T-helper 17 cell (primary cell): ENCODE data around the gene SECISBP2L. TPM values are rescaled to one million over a fixed set of nuclear protein-coding genes. Genes with fewer than 3 reads are reported as not detected.
"Not testable (repeated sequence)": the region's sequence is repeated elsewhere in the genome, so short reads cannot be mapped to it uniquely, and the experiment has no call there.

Experiments
- ATAC-seq: fragments of 150-1000 bp; cut with Tn5 transposase; 2 replicates; pipeline ENCODE4 v1.10.0; 2021; ENCODE audit warnings: mild to moderate bottlenecking, moderate library complexity
- DNase-seq, 3 donors: peaks; one replicate each; pipeline versions ENCODE4 v3.0.0 to v3.0.0-alpha.2; 2020 to 2021
- H3K9me3 ChIP-seq: one replicate; pipeline ENCODE4 v1.7.0; 2013; ENCODE audit warnings: low read length, mild to moderate bottlenecking; ENCODE audit not compliant: control insufficient read depth, poor library complexity, severe bottlenecking
- H3K27ac Mint-ChIP-seq: one replicate; pipeline ENCODE4 v1.8.0; 2022; ENCODE audit warnings: mild to moderate bottlenecking, moderate library complexity, mixed read lengths
- H3K27me3 Mint-ChIP-seq: one replicate; pipeline ENCODE4 v1.8.0; 2022; ENCODE audit warnings: mixed read lengths
- H3K36me3 Mint-ChIP-seq: one replicate; pipeline ENCODE4 v1.8.0; 2022; ENCODE audit warnings: low read depth, mixed read lengths
- H3K4me1 Mint-ChIP-seq: one replicate; pipeline ENCODE4 v1.8.0; 2022; ENCODE audit warnings: mild to moderate bottlenecking, mixed read lengths
- H3K4me3 Mint-ChIP-seq: one replicate; pipeline ENCODE4 v1.8.0; 2022; ENCODE audit warnings: mild to moderate bottlenecking, moderate library complexity, mixed read lengths
- total RNA-seq, 4 donors: library from RNA in 2 of 4; stranded (reverse) in 2 of 4; gene quantifications; one replicate each; pipeline ENCODE4 v1.2.3 and lab custom pipeline; 2022 to 2026

The SECISBP2L gene
- total RNA-seq, 2 donors from 2014 or later = 49.4 to 56.8 TPM

GRCh38 chr15:49074589-49075287, 28.5 kb upstream of the SECISBP2L start:
- H3K36me3 Mint-ChIP-seq, H3K27ac Mint-ChIP-seq, H3K9me3 ChIP-seq, ATAC-seq, DNase-seq, H3K4me3 Mint-ChIP-seq, H3K4me1 Mint-ChIP-seq: not testable (repeated sequence)
- peaks cover 22% of the 10 kb centered on the region for H3K27me3 Mint-ChIP-seq

DNA sequence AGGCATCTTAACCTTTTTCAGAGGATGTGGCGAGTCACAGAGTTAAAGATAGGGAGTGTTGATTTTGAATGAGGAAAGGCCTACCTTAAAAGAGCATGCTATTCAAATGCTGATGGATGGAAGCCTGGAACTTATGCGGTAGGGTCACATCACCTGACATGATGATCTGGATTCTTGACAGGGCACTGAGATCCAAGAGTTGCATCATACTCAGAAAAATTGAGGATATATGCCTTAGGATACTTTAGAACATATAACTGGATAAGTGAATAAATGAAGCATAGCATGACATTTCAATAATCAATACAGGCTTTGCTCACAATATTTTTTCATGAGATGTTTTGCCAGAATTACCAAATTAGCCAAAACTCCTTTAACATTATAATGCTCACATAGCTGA, 20.1 kb upstream of the SECISBP2L start:
- ATAC-seq = no peak
- no peaks in the 10 kb centered on the region for H3K4me1 Mint-ChIP-seq
- H3K36me3 Mint-ChIP-seq = peaks cover 5% of the 10 kb centered on the region

DNA sequence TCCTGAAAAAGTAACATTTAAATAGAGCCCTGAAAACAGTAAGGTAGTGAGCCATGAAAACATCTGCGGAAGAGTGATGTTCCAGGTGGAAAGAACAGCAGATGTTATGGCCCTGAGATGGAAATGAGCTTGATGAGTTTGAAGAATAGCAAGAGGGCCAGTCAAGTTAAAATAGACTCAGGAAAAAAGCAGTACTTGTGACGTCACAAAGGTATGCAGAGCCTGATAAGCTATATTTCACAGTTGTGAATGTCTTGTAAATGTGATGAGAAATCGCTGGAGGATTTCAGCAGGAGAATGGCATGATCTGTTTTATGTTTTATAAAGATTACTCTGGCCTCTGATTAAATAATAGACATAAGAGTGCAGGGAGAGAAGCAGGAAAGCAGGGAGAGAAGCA, 18.6 kb upstream of the SECISBP2L start:
- Mint-ChIP-seq H3K27ac (no peak overlapping the region), H3K4me1 (peaks cover 2% of the 10 kb centered on the region), H3K4me3 (no peak overlapping the region), H3K36me3 (peaks cover 5% of the 10 kb centered on the region), H3K27me3 (peaks cover 26% of the 10 kb centered on the region)
- no peak for DNase-seq
- H3K9me3 ChIP-seq = no peaks in the 10 kb centered on the region
- no peak for ATAC-seq

More for the DNA sequence above, 20.1 kb upstream of the SECISBP2L start:
- Mint-ChIP-seq H3K27ac (no peak overlapping the region), H3K27me3 (peaks cover 40% of the 10 kb centered on the region), H3K4me3 (no peak overlapping the region)
- no peak for DNase-seq
- no peaks in the 10 kb centered on the region for H3K9me3 ChIP-seq

- Mint-ChIP-seq H3K27ac (no peak overlapping the region), H3K4me3 (no peak overlapping the region), H3K4me1 (peaks cover 2% of the 10 kb centered on the region), H3K27me3 (peaks cover 23% of the 10 kb centered on the region), H3K36me3 (peaks cover under 1% of the 10 kb centered on the region)
- DNase-seq (no peak), ATAC-seq (no peak)
- no peaks in the 10 kb centered on the region for H3K9me3 ChIP-seq
These were observed 18.0 kb upstream of the SECISBP2L start for GRCh38 chr15:49064281-49064653.

DNA sequence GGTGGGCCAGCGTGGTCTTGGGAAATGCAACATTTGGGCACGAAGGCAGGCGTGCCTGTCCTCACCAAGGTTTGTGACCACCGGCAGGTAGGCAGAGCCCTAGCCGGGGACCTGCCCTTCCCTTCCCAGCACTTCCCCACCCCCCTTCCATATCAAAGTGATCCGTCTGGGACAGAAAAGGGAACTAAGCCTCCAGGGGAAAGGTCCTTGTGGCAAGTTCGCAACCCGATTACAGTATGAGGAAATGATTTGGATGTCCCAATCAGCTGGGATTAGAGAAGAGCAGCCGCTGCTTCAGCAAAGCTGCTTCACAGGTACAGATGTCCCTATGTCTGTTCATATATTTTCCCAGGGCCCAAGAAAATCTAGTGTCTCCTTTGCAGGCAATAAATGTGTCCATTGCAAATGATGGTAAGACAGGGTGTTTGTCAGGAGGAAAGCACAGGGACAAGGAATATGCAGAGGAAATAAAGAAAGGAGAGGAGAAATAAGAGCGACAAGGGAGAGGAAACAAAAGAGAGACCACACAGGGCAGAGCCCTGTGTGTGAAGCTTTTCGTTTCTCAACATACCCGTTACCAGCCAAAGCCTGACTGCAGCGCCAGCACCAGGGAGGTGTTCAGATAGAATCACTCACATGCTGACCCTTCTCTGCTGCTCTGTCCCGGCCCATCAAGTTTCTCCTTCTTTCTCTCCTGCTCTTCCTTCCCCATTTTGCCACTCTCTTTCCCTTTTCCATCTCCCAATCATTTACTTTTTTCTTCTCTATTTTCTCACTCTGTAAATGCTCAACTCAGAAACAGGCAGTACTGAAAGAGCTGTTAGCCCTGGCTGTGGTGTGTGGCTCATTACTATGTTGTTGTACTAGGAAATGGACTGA, 17.4 kb upstream of the SECISBP2L start:
- no peak for ATAC-seq
- peaks cover 19% of the 10 kb centered on the region for H3K27me3 Mint-ChIP-seq
- peaks cover 2% of the 10 kb centered on the region for H3K4me1 Mint-ChIP-seq
- H3K36me3 Mint-ChIP-seq = no peaks in the 10 kb centered on the region
- no peak for DNase-seq
- no peak overlapping the region for H3K4me3 Mint-ChIP-seq
- no peaks in the 10 kb centered on the region for H3K9me3 ChIP-seq
- no peak overlapping the region for H3K27ac Mint-ChIP-seq

DNA sequence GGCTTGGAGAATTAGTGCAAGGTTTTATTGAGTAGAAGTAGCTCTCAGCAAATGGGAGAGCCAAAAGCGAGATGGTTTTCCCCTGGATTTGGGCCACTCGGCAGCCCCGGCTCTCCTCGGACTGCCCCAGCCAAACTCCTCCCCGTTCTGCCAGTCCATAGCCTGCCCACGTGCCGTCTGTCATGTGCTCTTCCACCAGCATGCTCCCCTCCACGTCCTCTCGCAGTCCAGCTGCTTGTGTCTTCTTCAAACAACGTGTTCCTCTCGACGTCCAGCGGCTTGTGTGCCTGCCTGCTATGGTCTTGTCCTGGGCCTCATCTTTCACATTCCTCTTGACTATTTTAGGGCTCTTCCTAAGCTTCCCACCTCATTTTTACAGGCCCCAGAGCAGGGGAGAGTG, 16.7 kb upstream of the SECISBP2L start:
- Mint-ChIP-seq H3K36me3 (no peaks in the 10 kb centered on the region), H3K27ac (no peak overlapping the region), H3K4me3 (no peak overlapping the region), H3K4me1 (peaks cover 2% of the 10 kb centered on the region), H3K27me3 (peaks cover 12% of the 10 kb centered on the region)
- DNase-seq = no peak
- ATAC-seq = no peak
- H3K9me3 ChIP-seq = no peaks in the 10 kb centered on the region

- Mint-ChIP-seq H3K27me3 (peaks cover 4% of the 10 kb centered on the region), H3K27ac (no peak overlapping the region), H3K4me1 (peaks cover 2% of the 10 kb centered on the region), H3K4me3 (peak overlapping the region; percentile 3), H3K36me3 (no peaks in the 10 kb centered on the region)
- ATAC-seq (no peak), DNase-seq (no peak)
- no peaks in the 10 kb centered on the region for H3K9me3 ChIP-seq
These were observed 14.7 kb upstream of the SECISBP2L start for GRCh38 chr15:49060710-49061495.

DNA sequence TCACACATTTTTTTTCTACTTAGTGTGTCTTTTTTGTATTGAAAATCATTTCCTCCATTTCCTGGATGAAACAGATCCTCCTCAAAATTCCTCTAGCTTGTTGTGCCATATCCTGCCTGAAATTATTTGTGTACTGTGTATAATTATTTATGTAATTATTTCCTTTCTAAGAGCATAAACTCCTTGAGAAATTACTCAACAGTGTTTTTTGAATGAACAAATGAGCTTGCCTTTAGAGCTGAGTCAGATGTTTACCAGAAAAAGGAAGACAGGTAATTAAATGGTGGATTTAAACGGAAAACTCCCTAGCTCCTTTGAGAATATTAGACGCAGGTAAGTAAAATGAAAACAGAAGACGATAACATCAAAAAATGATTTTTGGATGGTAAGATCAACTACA, 13.2 kb upstream of the SECISBP2L start:
- Mint-ChIP-seq H3K27me3 (no peaks in the 10 kb centered on the region), H3K4me1 (peaks cover 2% of the 10 kb centered on the region), H3K27ac (no peak overlapping the region), H3K36me3 (no peaks in the 10 kb centered on the region), H3K4me3 (no peak overlapping the region)
- no peak for DNase-seq
- H3K9me3 ChIP-seq = no peaks in the 10 kb centered on the region
- ATAC-seq = no peak

- ATAC-seq (no peak), DNase-seq (no peak)
- no peaks in the 10 kb centered on the region for H3K36me3 Mint-ChIP-seq
- no peaks in the 10 kb centered on the region for H3K9me3 ChIP-seq
- H3K27ac Mint-ChIP-seq = no peak overlapping the region
- peaks cover 2% of the 10 kb centered on the region for H3K4me1 Mint-ChIP-seq
- H3K27me3 Mint-ChIP-seq = no peaks in the 10 kb centered on the region
- no peak overlapping the region for H3K4me3 Mint-ChIP-seq
These were observed 12.3 kb upstream of the SECISBP2L start for GRCh38 chr15:49058559-49058958.

- H3K9me3 ChIP-seq = no peaks in the 10 kb centered on the region
- no peak overlapping the region for H3K4me3 Mint-ChIP-seq
- no peaks in the 10 kb centered on the region for H3K27me3 Mint-ChIP-seq
- no peaks in the 10 kb centered on the region for H3K36me3 Mint-ChIP-seq
- no peak for DNase-seq
- H3K4me1 Mint-ChIP-seq = peaks cover under 1% of the 10 kb centered on the region
- no peak overlapping the region for H3K27ac Mint-ChIP-seq
- ATAC-seq = no peak
These were observed 9.4 kb upstream of the SECISBP2L start for GRCh38 chr15:49055630-49056029.

DNA sequence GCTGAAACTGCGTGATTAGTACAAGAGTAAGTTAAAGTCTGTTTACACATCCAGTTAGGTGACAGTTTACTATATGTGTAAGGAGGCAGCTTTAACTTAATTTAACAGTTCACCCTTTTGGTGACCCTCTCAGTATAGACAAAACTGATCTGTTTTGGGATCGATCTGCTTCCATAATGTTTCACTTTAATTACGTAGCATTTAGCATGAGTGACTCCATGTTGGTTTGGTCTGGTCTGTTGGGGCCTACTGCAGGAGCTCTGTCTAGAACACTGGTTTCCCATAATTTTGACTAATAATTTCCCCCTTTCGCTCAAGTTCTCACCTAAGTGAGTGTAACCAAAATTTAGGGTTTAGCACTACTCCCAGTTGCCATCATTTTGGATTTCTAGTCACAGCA, 6.4 kb upstream of the SECISBP2L start:
- Mint-ChIP-seq H3K27me3 (no peaks in the 10 kb centered on the region), H3K36me3 (no peaks in the 10 kb centered on the region), H3K27ac (no peak overlapping the region), H3K4me1 (no peaks in the 10 kb centered on the region), H3K4me3 (no peak overlapping the region)
- H3K9me3 ChIP-seq = no peaks in the 10 kb centered on the region
- DNase-seq (no peak), ATAC-seq (no peak)

DNA sequence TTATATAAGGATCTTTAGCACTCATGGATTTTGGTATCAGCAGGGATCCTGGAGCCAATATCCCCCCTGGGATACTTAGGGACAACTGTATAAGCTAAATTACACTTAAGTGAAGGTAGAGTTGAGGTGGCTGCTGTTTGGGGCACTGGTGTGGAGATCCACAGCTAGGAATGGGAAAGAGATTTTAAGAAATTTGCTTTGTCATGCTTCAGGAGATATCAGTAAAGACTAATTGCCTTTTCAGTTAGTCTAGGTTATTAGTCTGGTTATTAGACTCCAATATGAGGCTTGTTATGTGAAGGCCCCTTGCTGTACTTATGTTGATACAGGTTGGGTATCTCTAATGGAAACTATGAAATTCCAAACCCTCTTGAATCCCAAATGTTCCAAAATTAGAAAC, 1.2 kb upstream of the SECISBP2L start:
- no peaks in the 10 kb centered on the region for H3K9me3 ChIP-seq
- Mint-ChIP-seq H3K27ac (peak overlapping the region; percentile 78), H3K4me1 (peaks cover 17% of the 10 kb centered on the region), H3K4me3 (peak overlapping the region; percentile 97), H3K36me3 (peaks cover 2% of the 10 kb centered on the region), H3K27me3 (no peaks in the 10 kb centered on the region)
- ATAC-seq (no peak), DNase-seq (no peak)

- Mint-ChIP-seq H3K4me1 (peaks cover 27% of the 10 kb centered on the region), H3K27me3 (no peaks in the 10 kb centered on the region), H3K36me3 (peaks cover 2% of the 10 kb centered on the region), H3K27ac (peak overlapping the region; percentile 78), H3K4me3 (peak overlapping the region; percentile 97)
- ATAC-seq = peak; percentile 27
- no peak for DNase-seq
- no peaks in the 10 kb centered on the region for H3K9me3 ChIP-seq
These were observed 461 bp downstream of the SECISBP2L start for GRCh38 chr15:49045751-49046219.
